ENCODE results near the gene CNTNAP2. TPM values are rescaled to one million over a fixed set of nuclear protein-coding genes. Genes with fewer than 3 reads are reported as not detected.

Gene CNTNAP2
- total RNA-seq, 2 experiments from 2014 or later, result 0.28 TPM; not detected in 1

DNA sequence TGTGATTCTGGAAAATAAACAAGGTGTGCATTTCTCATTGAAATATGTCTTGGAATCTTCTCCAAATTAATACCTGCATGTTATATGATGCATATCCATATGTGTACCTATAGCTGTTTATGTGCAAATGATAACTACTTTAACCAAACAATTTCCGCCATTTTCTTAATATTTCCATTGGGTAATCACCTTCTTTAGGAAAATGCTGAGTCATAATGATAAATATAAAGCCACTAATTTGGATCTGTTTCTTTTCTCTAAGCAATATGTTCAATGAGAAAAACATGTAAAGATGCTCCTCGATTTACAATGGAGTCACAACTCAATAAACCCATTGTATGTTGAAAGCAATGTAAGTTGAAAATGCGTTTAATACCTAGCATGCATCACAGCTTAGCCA is 574.4 kb downstream of the CNTNAP2 start:
- no peak overlapping the region for H3K4me3 ChIP-seq (ENCODE audit: low read depth, low read length, poor library complexity, severe bottlenecking)
- H3K4me1 ChIP-seq (ENCODE audit: insufficient read depth, low read length, poor library complexity, severe bottlenecking), result no peaks in the 10 kb centered on the region
- H3K36me3 ChIP-seq (ENCODE audit: insufficient read depth, low read length), result no peaks in the 10 kb centered on the region
- H3K4me2 ChIP-seq (ENCODE audit: low read length), result no peak overlapping the region
- ChIA-PET POLR2A (no interaction called here), CTCF (ENCODE audit: unreplicated experiment) (no interaction called here)
- DNase-seq (ENCODE audit: low spot score), result no peak
- no peak overlapping the region for H3K27ac ChIP-seq (ENCODE audit: low read depth, low read length, poor library complexity, severe bottlenecking)
- H4K20me1 ChIP-seq (ENCODE audit: insufficient read depth, low read length), result no peaks in the 10 kb centered on the region
- BruUV-seq (replicated peaks), result no TSS peak
- no peak overlapping the region for H2AFZ ChIP-seq (ENCODE audit: low read length)
- TF ChIP-seq, protein P1, sequence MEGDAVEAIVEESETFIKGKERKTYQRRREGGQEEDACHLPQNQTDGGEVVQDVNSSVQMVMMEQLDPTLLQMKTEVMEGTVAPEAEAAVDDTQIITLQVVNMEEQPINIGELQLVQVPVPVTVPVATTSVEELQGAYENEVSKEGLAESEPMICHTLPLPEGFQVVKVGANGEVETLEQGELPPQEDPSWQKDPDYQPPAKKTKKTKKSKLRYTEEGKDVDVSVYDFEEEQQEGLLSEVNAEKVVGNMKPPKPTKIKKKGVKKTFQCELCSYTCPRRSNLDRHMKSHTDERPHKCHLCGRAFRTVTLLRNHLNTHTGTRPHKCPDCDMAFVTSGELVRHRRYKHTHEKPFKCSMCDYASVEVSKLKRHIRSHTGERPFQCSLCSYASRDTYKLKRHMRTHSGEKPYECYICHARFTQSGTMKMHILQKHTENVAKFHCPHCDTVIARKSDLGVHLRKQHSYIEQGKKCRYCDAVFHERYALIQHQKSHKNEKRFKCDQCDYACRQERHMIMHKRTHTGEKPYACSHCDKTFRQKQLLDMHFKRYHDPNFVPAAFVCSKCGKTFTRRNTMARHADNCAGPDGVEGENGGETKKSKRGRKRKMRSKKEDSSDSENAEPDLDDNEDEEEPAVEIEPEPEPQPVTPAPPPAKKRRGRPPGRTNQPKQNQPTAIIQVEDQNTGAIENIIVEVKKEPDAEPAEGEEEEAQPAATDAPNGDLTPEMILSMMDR (conservative IDR thresholded peaks at IDR 0.05; ENCODE audit: low read length), result no peak
- no peaks in the 10 kb centered on the region for H3K9me3 ChIP-seq (ENCODE audit: low read length)
- intact Hi-C loops (cut with micrococcal nuclease; ENCODE audit: unreplicated experiment), result no loop called here
- H3K9me2 ChIP-seq (ENCODE audit: insufficient read depth, low read length), result no peaks in the 10 kb centered on the region
- H3K79me2 ChIP-seq (ENCODE audit: insufficient read depth, low read depth, low read length), result no peaks in the 10 kb centered on the region

DNA sequence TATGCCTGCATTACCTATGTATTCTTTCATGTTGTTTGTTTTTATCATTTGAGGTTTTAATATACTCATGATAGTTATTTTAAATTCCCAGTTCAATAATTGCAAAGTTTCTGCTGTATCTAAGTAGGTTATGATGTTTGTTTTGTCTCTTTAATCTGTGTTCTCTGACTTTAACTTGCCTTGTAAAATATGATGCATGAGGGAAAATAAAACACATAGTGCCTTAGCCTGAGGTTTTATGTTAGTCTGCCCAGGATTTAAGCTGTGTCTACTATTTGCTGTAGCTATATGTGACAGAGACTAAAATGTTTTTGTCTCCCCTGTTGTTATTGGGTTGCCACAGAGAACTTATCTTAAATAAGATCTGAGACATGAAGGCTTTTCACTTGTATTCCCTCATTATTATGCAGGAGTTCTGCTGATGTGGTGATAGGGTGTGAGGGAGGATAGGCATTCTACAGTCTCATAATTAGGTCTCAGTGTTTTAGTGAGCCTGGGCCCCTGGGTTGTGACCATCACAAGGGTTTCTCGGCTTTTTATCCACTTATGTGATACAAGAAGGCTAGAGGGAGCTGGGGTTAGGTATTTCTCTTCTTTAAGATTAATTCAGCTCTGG is 582.5 kb downstream of the CNTNAP2 start:
- no peak overlapping the region for H3K4me2 ChIP-seq (ENCODE audit: low read length)
- no peak for DNase-seq (ENCODE audit: low spot score)
- no peaks in the 10 kb centered on the region for H3K79me2 ChIP-seq (ENCODE audit: insufficient read depth, low read depth, low read length)
- no peaks in the 10 kb centered on the region for H3K36me3 ChIP-seq (ENCODE audit: insufficient read depth, low read length)
- ChIA-PET POLR2A (no interaction called here), CTCF (ENCODE audit: unreplicated experiment) (no interaction called here)
- no peaks in the 10 kb centered on the region for H3K9me2 ChIP-seq (ENCODE audit: insufficient read depth, low read length)
- no peak overlapping the region for H3K4me3 ChIP-seq (ENCODE audit: low read depth, low read length, poor library complexity, severe bottlenecking)
- no peaks in the 10 kb centered on the region for H4K20me1 ChIP-seq (ENCODE audit: insufficient read depth, low read length)
- intact Hi-C loops (cut with micrococcal nuclease; ENCODE audit: unreplicated experiment), result no loop called here
- no peaks in the 10 kb centered on the region for H3K9me3 ChIP-seq (ENCODE audit: low read length)
- no peak overlapping the region for H3K27ac ChIP-seq (ENCODE audit: low read depth, low read length, poor library complexity, severe bottlenecking)
- no peak overlapping the region for H2AFZ ChIP-seq (ENCODE audit: low read length)
- BruUV-seq (replicated peaks), result no TSS peak
- no peaks in the 10 kb centered on the region for H3K4me1 ChIP-seq (ENCODE audit: insufficient read depth, low read length, poor library complexity, severe bottlenecking)
- no peak for TF ChIP-seq EZH2phosphoT487 (IDR thresholded peaks at IDR 0.05; ENCODE audit: borderline replicate concordance, low read depth, low read length)
- TF ChIP-seq, protein P1 (conservative IDR thresholded peaks at IDR 0.05; ENCODE audit: low read length), result no peak

GRCh38 chr7:146700015-146700560 is 583.5 kb downstream of the CNTNAP2 start:
- DNase-seq (ENCODE audit: low spot score), result no peak
- no TSS peak for BruUV-seq (replicated peaks)
- Histone ChIP-seq H3K79me2 (ENCODE audit: insufficient read depth, low read depth, low read length) (no peaks in the 10 kb centered on the region), H4K20me1 (ENCODE audit: insufficient read depth, low read length) (no peaks in the 10 kb centered on the region), H3K36me3 (ENCODE audit: insufficient read depth, low read length) (no peaks in the 10 kb centered on the region), H3K9me2 (ENCODE audit: insufficient read depth, low read length) (no peaks in the 10 kb centered on the region), H3K27ac (ENCODE audit: low read depth, low read length, poor library complexity, severe bottlenecking) (no peak overlapping the region), H3K4me3 (ENCODE audit: low read depth, low read length, poor library complexity, severe bottlenecking) (no peak overlapping the region), H2AFZ (ENCODE audit: low read length) (no peak overlapping the region), H3K4me2 (ENCODE audit: low read length) (no peak overlapping the region), H3K9me3 (ENCODE audit: low read length) (no peaks in the 10 kb centered on the region), H3K4me1 (ENCODE audit: insufficient read depth, low read length, poor library complexity, severe bottlenecking) (no peaks in the 10 kb centered on the region)
- ChIA-PET CTCF (ENCODE audit: unreplicated experiment) (no interaction called here), POLR2A (interaction anchor here (0.6 kb wide), 1 partner anchor 189 kb away, joined by 3 read pairs; no protein-coding TSS in a partner anchor)
- intact Hi-C loops (cut with micrococcal nuclease; ENCODE audit: unreplicated experiment), result no loop called here
- TF ChIP-seq, protein P1 (conservative IDR thresholded peaks at IDR 0.05; ENCODE audit: low read length), result no peak
- no peak for TF ChIP-seq EZH2phosphoT487 (IDR thresholded peaks at IDR 0.05; ENCODE audit: borderline replicate concordance, low read depth, low read length)
